IMR-90 (cell line): Measurements from ENCODE around the gene GPC5. TPM values are rescaled to one million over a fixed set of nuclear protein-coding genes. Genes with fewer than 3 reads are reported as not detected.

Experiments used
- ATAC-seq: fragments of 200-7000 bp; cut with Tn5 transposase; 2 replicates; pipeline ENCODE4 v1.9.1; 2020; ENCODE audit warnings: low read depth, mild to moderate bottlenecking, moderate library complexity
- BruUV-seq: library from RNA; stranded (reverse); fragments of 400-500 nt; replicated peaks from 2 replicates; lab custom pipeline; 2021; lab: Mats Ljungman, UMichigan
- CTCF ChIA-PET: fragments of 300-600 bp; formaldehyde crosslinking; extraction: SDS; loops from one replicate; lab custom pipeline; 2021; ENCODE audit warnings: antibody characterized with exemption; lab: Yijun Ruan, JAX
- POLR2A ChIA-PET: fragments of 300-600 bp; sonication (Branson Sonifier 250); formaldehyde crosslinking; loops from one replicate; lab custom pipeline; 2022; ENCODE audit warnings: antibody characterized with exemption; ENCODE audit not compliant: unreplicated experiment; lab: Charles Lee
- DNase-seq: peaks from one replicate; pipeline ENCODE4 v3.0.0; 2013
- H2AFZ ChIP-seq: replicated peaks from 2 replicates; pipeline ENCODE3; 2013; ENCODE audit warnings: low read length, mild to moderate bottlenecking; ENCODE audit not compliant: poor library complexity
- H2AK5ac ChIP-seq: 2 replicates; pipeline ENCODE4 v1.6.1; 2013; ENCODE audit warnings: low read depth, low read length, inconsistent platforms
- H2AK9ac ChIP-seq: replicated peaks from 2 replicates; pipeline ENCODE3; 2013; ENCODE audit warnings: mild to moderate bottlenecking, low read depth, low read length, moderate library complexity; ENCODE audit not compliant: poor library complexity
- H2BK120ac ChIP-seq: 2 replicates; pipeline ENCODE4 v1.6.1; 2013; ENCODE audit warnings: low read depth, low read length, inconsistent platforms
- H2BK15ac ChIP-seq: 3 replicates; pipeline ENCODE4 v1.6.1; 2013; ENCODE audit warnings: low read depth, low read length, inconsistent platforms
- H2BK20ac ChIP-seq: 2 replicates; pipeline ENCODE4 v1.6.1; 2013; ENCODE audit warnings: low read depth, mild to moderate bottlenecking, inconsistent platforms, low read length, moderate library complexity
- H2BK5ac ChIP-seq: 2 replicates; pipeline ENCODE4 v1.6.1; 2013; ENCODE audit warnings: mild to moderate bottlenecking, low read depth, low read length, inconsistent platforms; ENCODE audit not compliant: poor library complexity, severe bottlenecking
- H3K14ac ChIP-seq: replicated peaks from 2 replicates; pipeline ENCODE4 v1.6.1; 2013; ENCODE audit warnings: low read depth, low read length, inconsistent platforms
- H3K18ac ChIP-seq: 2 replicates; pipeline ENCODE4 v1.6.1; 2013; ENCODE audit warnings: low read depth, low read length, control low read depth
- H3K23ac ChIP-seq: 2 replicates; pipeline ENCODE4 v1.6.1; 2013; ENCODE audit warnings: low read depth, low read length, inconsistent platforms
- H3K27ac ChIP-seq: 2 replicates; pipeline ENCODE4 v1.5.1; 2013; ENCODE audit warnings: mild to moderate bottlenecking, control low read depth, low read length; ENCODE audit not compliant: insufficient read depth
- H3K27me3 ChIP-seq: 2 replicates; pipeline ENCODE4 v1.6.1; 2013; ENCODE audit warnings: low read length; ENCODE audit not compliant: control insufficient read depth, insufficient read depth
- H3K36me3 ChIP-seq: 2 replicates; pipeline ENCODE4 v1.6.1; 2013; ENCODE audit warnings: low read length, mixed read lengths; ENCODE audit not compliant: control insufficient read depth, insufficient read depth
- H3K4ac ChIP-seq: 2 replicates; pipeline ENCODE4 v1.6.1; 2013; ENCODE audit warnings: low read depth, low read length, inconsistent platforms
- H3K4me1 ChIP-seq: 2 replicates; pipeline ENCODE4 v1.6.1; 2013; ENCODE audit warnings: low read length, mixed read lengths; ENCODE audit not compliant: control insufficient read depth, insufficient read depth
- H3K4me2 ChIP-seq: 2 replicates; pipeline ENCODE4 v1.6.1; 2013; ENCODE audit warnings: low read depth, mild to moderate bottlenecking, control low read depth, low read length, moderate library complexity
- H3K4me3 ChIP-seq: 2 replicates; pipeline ENCODE4 v1.5.1; 2013; ENCODE audit warnings: low read depth, mild to moderate bottlenecking, control low read depth, low read length, moderate library complexity; ENCODE audit not compliant: insufficient read depth
- H3K56ac ChIP-seq: 2 replicates; pipeline ENCODE4 v1.6.1; 2013; ENCODE audit warnings: low read length, inconsistent platforms; ENCODE audit not compliant: insufficient read depth; ENCODE audit errors: extremely low read depth
- H3K79me1 ChIP-seq, 2 experiments: 2 replicates each; pipeline ENCODE4 v1.6.1; 2013; ENCODE audit warnings: low read length in 2 of 2, inconsistent platforms in 1 of 2, low read depth in 1 of 2
- H3K9ac ChIP-seq: 2 replicates; pipeline ENCODE4 v1.6.1; 2013; ENCODE audit warnings: low read depth, low read length, control low read depth
- H3K9me1 ChIP-seq: 2 replicates; pipeline ENCODE4 v1.6.1; 2013; ENCODE audit warnings: low read length, inconsistent platforms; ENCODE audit not compliant: insufficient read depth
- H3K9me3 ChIP-seq: 2 replicates; pipeline ENCODE4 v1.6.1; 2013; ENCODE audit warnings: low read length; ENCODE audit not compliant: control insufficient read depth, insufficient read depth
- H4K20me1 ChIP-seq: 2 replicates; pipeline ENCODE4 v1.6.1; 2013; ENCODE audit warnings: low read length, inconsistent platforms; ENCODE audit not compliant: insufficient read depth
- H4K5ac ChIP-seq: 2 replicates; pipeline ENCODE4 v1.6.1; 2013; ENCODE audit warnings: mild to moderate bottlenecking, low read depth, low read length, control low read depth
- H4K8ac ChIP-seq, 2 experiments: 2 replicates each; pipeline ENCODE4 v1.6.1; 2013; ENCODE audit warnings: low read depth in 2 of 2, low read length in 2 of 2, control low read depth in 1 of 2, inconsistent platforms in 1 of 2
- H4K91ac ChIP-seq: 2 replicates; pipeline ENCODE4 v1.6.1; 2013; ENCODE audit warnings: low read depth, low read length, inconsistent platforms; ENCODE audit not compliant: insufficient read depth
- BHLHE40 ChIP-seq: fragments of 150-350 bp; IDR thresholded peaks from 2 replicates; pipeline ENCODE4 v1.6.1; 2016; ENCODE audit warnings: mild to moderate bottlenecking, low read depth, low read length
- CEBPB ChIP-seq: IDR thresholded peaks from 2 replicates; pipeline ENCODE4 v1.6.1; 2012; ENCODE audit warnings: low read depth, low read length, improper control_type of control experiment
- CHD1 ChIP-seq: IDR thresholded peaks from 2 replicates; pipeline ENCODE4 v1.6.1; 2012; ENCODE audit warnings: low read depth, low read length, improper control_type of control experiment
- CTCF ChIP-seq: conservative IDR thresholded peaks from 2 replicates; pipeline ENCODE4 v1.5.1; 2012; ENCODE audit warnings: mild to moderate bottlenecking, low read depth, low read length, improper control_type of control experiment
- ELK1 ChIP-seq: fragments of 150-350 bp; IDR thresholded peaks from 2 replicates; pipeline ENCODE4 v1.6.1; 2016; ENCODE audit warnings: low read depth, mild to moderate bottlenecking, low read length, moderate library complexity, borderline replicate concordance
- MAFK ChIP-seq: IDR thresholded peaks from 2 replicates; pipeline ENCODE4 v1.6.1; 2012; ENCODE audit warnings: low read depth, low read length, improper control_type of control experiment
- MXI1 ChIP-seq: IDR thresholded peaks from 2 replicates; pipeline ENCODE4 v1.6.1; 2012; ENCODE audit warnings: low read depth, mild to moderate bottlenecking, low read length, moderate library complexity, borderline replicate concordance
- NFE2L2 ChIP-seq: fragments of 150-350 bp; IDR thresholded peaks from 2 replicates; pipeline ENCODE4 v1.6.1; 2016; ENCODE audit warnings: low read depth, mild to moderate bottlenecking, low read length
- RAD21 ChIP-seq: IDR thresholded peaks from 2 replicates; pipeline ENCODE4 v1.6.1; 2012; ENCODE audit warnings: low read length, improper control_type of control experiment
- RFX5 ChIP-seq: IDR thresholded peaks from 2 replicates; pipeline ENCODE4 v1.8.0; 2012; ENCODE audit warnings: low read depth, mild to moderate bottlenecking, low read length, moderate library complexity
- USF2 ChIP-seq: fragments of 150-350 bp; IDR thresholded peaks from 2 replicates; pipeline ENCODE4 v1.6.1; 2017; ENCODE audit warnings: mild to moderate bottlenecking, antibody characterized with exemption, low read length, low read depth
- WGBS, 2 experiments: methylation state at CpG; one replicate each; pipeline versions ENCODE4 v1.1.5 to v1.1.7; 2013; ENCODE audit warnings: missing lambda C conversion rate in 2 of 2; ENCODE audit not compliant: insufficient read length in 1 of 2; ENCODE audit errors: extremely low coverage in 2 of 2; 5-methylcytosine and 5-hydroxymethylcytosine counted together
- dilution Hi-C: fragments of 300-500 bp; cut with HindIII; formaldehyde crosslinking; loops from one replicate; pipeline ENCODE4 v1.14.3; 2018; ENCODE audit warnings: low sequenced_read_pairs; ENCODE audit not compliant: unreplicated experiment
- in situ Hi-C: fragments of 300-500 bp; cut with MboI; formaldehyde crosslinking; loops from 3 replicates; pipeline ENCODE4 v1.14.3; 2019; ENCODE audit warnings: low sequenced_read_pairs, inconsistent platforms, mixed read lengths
- intact Hi-C: fragments of 100-400 bp; cut with micrococcal nuclease; formaldehyde crosslinking; loops from 2 replicates; pipeline ENCODE4 v1.10.0; 2022
- polyA plus RNA-seq, 3 experiments: library from polyadenylated mRNA; depleted of rRNA; stranded (reverse); fragments of >200 nt; gene quantifications; 2 replicates each; pipeline ENCODE4 v1.2.3, GENCODE V29; 2012; ENCODE audit warnings: low replicate concordance in 1 of 3
- total RNA-seq: library from RNA; depleted of rRNA; stranded (reverse); fragments of >200 nt; gene quantifications from 2 replicates; pipeline ENCODE4 v1.2.3, GENCODE V29; 2012

Gene GPC5
- total and polyA plus RNA-seq, 2 of the 4 experiments (the other 2 are of a cell fraction): 0.94 to 1.8 TPM

- no peak overlapping the region for H4K91ac ChIP-seq
- no peak overlapping the region for H2BK5ac ChIP-seq
- WGBS, 2 experiments: 80% methylated on average over 1 of the region's 3 CpGs; no CpG with 5 or more reads in 1 of the 2 experiments
- H3K9me3 ChIP-seq: no peaks in the 10 kb centered on the region
- H3K27me3 ChIP-seq: no peaks in the 10 kb centered on the region
- H4K5ac ChIP-seq: no peak overlapping the region
- no peaks in the 10 kb centered on the region for H3K4me1 ChIP-seq
- no peak overlapping the region for H3K14ac ChIP-seq
- TF ChIP-seq RFX5 (no peak), USF2 (no peak), CTCF (no peak), NFE2L2 (no peak), CHD1 (no peak), MXI1 (no peak), RAD21 (no peak), BHLHE40 (no peak), ELK1 (no peak), CEBPB (no peak), MAFK (no peak)
- no peak overlapping the region for H3K4ac ChIP-seq
- no peak overlapping the region for H3K27ac ChIP-seq
- ChIA-PET POLR2A (no interaction called here), CTCF (no interaction called here)
- no peak overlapping the region for H3K4me2 ChIP-seq
- DNase-seq: peak; percentile 12
- intact Hi-C loops (no loop called here), in situ Hi-C loops (no loop called here), dilution Hi-C loops (no loop called here)
- BruUV-seq: no TSS peak
- no peak overlapping the region for H2AFZ ChIP-seq
- H3K36me3 ChIP-seq: no peaks in the 10 kb centered on the region
- H2AK9ac ChIP-seq: no peak overlapping the region
- H4K20me1 ChIP-seq: no peaks in the 10 kb centered on the region
- H3K9ac ChIP-seq: no peak overlapping the region
- H3K79me1 ChIP-seq: no peaks in the 10 kb centered on the region
- no peak overlapping the region for H3K56ac ChIP-seq
- no peak overlapping the region for H4K8ac ChIP-seq
- no peak overlapping the region for H3K4me3 ChIP-seq
- no peaks in the 10 kb centered on the region for H3K9me1 ChIP-seq
- no peak for ATAC-seq
- no peak overlapping the region for H2AK5ac ChIP-seq
- no peak overlapping the region for H2BK20ac ChIP-seq
- no peak overlapping the region for H2BK120ac ChIP-seq
- H2BK15ac ChIP-seq: no peak overlapping the region
- H3K23ac ChIP-seq: no peak overlapping the region
- no peak overlapping the region for H3K18ac ChIP-seq
Measured at GRCh38 chr13:91632086-91632485, 233.7 kb downstream of the GPC5 start.
